Stimulated activated CD4-positive, alpha-beta T cell treated with anti-CD3 and anti-CD28 coated beads, Interleukin-4, amount 100 ng/mL, for 4 hours (primary cell): ENCODE measurements around the gene TPO.
"Not testable (repeated sequence)": the region's sequence is repeated elsewhere in the genome, so short reads cannot be mapped to it uniquely, and the experiment has no call there.

Experiments used
- DNase-seq, 2 experiments: peaks; one replicate each; pipeline ENCODE4 v3.0.0-alpha.2; 2020

The TPO gene

DNA sequence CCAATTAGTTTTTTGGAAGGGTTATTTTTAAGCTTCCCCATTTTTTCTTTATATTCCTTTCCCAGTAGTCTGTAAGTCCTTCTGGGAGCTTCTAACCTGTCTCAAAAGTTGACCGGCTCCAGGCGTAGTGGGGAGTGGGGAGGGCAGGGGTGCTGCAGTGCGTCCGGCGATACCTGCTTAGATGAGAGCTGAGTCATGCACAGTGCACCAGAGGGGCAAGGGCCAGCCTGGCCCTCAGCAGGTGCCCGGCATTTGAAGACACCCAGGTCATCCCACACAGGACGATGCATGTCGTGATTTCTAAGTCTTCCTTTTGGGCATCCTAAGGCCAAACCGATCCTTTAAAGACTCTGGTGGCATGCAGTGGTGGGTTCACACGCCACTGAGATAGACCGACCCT is 73.4 kb downstream of the TPO start:
- no peak for DNase-seq

DNA sequence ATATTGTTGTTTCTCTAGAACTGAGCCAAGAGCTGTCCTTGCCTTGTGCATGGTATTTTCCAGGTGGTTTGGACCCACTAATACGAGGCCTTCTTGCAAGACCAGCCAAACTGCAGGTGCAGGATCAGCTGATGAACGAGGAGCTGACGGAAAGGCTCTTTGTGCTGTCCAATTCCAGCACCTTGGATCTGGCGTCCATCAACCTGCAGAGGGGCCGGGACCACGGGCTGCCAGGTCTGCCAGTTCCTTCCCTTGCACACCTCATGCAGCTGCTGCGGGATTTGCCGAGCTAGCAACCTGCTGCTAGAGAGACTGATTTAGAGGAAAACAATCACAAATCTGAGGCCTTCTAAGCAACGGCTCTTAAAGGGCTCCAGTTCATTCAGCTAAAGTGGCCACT is 74.5 kb downstream of the TPO start:
- DNase-seq: no peak

DNA sequence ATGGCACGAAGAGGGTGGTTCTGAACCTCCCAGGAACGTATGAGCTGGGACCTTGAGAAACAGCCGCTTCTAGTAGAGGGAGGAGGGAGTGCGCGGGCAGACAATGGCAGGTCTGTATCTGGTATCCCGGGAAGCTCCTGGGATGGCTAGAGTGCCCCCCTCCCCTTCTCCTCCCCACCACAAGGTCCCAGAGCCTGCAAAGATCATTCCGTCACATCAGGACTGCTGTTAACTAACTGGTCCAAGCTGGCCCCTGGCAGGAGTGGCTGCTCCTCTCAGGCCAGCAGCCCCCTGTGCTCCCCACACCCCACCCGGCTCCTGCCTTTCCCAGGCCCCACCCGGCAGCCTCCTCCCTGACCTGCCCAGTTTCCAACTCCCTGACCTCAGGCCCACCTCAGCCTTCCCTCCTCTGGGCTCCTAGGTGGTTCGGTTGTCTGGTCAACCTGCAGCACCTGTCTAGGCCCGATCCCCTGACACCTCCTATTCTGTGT is 75.0 kb downstream of the TPO start:
- DNase-seq: no peak

DNA sequence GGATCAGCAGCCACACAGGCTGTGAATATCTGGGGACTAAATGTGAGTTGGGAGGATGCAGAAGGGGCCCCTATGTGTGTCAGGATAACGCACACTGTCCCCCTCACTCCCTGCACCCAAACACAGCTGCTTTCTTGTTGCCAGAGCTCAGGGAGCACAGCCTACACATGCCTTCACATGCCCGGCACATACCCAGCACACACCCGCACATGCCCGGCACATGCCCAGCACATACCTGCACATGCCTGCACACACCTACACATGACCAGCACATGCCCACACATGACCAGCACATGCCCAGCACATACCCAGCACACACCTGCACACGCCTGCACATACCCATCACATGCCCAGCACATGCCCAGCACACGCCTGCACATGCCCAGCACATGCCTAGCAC is 75.6 kb downstream of the TPO start:
- DNase-seq: no peak

DNA sequence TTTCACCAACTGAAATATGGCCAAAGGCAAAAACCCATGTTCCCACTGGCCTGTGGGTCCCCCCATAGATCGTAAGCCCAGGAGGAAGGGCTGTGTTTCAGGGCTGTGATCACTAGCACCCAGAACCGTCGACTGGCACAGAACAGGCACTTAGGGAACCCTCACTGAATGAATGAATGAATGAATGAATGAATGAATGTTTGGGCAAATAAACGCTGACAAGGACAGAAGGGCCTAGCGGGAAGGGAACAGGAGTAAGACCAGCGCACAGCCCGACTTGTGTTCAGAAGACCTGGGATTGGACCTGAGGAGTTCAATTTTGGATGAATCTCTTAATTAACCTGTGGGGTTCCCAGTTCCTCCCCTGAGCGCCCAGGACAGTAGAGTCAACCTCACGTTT is 76.2 kb downstream of the TPO start:
- DNase-seq: no peak

DNA sequence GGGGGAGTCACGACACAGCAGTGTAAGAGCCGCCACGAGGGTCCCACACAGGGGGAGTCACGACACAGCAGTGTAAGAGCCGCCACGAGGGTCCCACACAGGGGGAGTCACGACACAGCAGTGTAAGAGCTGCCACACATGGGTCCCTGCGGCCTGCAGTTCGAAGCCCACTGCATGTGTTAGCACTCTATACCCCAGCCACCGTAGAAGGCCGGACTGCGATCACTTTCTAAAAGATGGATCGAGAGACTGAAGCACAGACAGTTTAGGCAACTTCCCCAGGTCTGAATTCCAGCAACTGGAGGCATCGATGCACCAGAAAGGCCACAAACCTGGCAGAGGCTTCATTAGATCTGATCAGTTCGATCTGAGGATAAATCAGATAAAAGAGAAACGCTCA is 77.1 kb downstream of the TPO start:
- DNase-seq: not testable (repeated sequence)

DNA sequence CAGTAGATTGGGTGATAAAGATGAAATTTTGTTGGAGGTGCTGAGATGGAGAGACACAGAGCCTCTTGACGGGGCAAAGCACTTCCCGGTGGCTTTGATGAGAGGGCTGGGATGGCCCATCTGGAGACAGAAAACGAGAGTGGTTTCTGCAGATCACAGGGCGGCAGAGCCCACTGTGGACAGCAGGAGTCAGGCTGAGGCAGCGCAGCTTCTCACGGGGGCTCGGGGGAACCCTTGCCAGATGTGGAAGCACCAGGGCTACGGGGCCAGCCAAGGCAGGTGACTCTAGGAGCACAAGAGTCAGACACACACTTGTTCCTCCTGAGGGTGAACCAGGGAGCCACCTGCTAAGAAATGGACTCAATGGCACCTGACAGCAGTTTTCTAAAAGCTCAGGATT is 78.5 kb downstream of the TPO start:
- no peak for DNase-seq

DNA sequence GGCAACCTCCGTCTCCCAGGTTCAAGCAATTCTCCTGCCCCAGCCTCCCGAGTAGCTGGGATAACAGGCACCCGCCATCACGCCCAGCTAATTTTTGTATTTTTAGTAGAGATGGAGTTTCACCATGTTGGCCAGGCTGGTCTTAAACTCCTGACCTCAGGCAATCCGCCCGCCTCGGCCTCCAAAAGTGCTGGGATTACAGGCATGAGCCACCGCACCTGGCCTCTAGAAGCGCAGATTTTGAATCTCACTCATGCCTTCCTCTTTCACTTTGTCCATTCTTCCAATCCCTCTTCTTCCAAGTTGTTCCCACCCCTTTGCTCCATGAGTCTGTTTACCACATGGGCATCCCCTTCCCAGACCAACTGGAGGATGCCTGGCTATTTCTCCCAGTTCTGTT is 79.0 kb downstream of the TPO start:
- not testable (repeated sequence) for DNase-seq

DNA sequence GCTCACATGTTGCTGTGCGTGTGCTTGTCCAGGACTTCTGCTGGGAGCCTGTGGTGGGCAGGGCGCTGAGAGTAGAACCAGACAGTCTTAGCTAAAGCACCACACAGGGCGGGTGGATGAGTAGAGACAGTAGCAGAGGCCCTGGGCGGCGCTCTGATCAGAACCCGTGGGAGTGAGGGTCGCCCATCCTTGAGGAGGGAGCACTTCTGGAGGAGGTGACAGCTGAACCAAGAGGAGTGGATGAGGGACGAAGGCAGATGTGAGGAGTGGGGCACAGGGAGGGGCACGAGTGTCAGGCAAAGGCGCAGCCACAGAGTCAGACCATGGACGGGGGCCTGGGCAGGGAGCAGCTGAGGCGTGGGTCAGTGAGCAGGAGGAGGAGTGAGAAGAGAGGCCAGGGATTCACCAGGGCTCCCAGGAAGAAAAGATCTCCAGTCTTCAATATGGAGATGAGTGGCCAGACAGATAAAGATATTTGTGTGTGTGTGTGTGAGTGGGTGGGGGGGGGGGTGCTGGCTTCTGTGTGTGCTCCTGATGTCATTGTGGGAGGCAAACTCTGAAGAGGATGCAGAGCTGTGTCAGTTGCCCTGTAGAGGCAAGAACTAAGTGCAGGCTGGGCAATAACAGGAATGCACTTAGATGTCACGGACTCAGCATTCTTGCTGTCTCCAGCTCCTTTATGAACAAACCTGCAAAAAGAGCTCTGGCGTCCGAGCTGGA is 79.6 kb downstream of the TPO start:
- no peak for DNase-seq

DNA sequence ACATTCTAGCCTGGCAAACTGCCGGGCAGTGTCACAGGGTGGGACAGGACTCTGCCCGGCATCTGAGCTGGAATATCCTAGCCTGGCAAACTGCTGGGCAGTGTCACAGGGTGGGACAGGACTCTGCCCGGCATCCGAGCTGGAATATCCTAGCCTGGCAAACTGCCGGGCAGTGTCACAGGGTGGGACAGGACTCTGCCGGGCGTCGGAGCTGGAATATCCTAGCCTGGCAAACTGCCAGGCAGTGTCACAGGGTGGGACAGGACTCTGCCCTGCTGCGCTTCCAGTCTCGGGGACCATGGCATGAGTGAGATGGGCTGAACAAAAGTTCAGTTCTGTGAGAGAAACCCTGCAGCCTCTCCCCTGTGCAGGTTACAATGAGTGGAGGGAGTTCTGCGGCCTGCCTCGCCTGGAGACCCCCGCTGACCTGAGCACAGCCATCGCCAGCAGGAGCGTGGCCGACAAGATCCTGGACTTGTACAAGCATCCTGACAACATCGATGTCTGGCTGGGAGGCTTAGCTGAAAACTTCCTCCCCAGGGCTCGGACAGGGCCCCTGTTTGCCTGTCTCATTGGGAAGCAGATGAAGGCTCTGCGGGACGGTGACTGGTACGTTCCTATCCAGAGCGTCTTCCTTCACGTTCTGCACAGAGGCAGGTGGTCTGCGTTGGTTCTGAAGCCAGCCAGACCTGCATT is 80.3 kb downstream of the TPO start:
- DNase-seq: no peak

DNA sequence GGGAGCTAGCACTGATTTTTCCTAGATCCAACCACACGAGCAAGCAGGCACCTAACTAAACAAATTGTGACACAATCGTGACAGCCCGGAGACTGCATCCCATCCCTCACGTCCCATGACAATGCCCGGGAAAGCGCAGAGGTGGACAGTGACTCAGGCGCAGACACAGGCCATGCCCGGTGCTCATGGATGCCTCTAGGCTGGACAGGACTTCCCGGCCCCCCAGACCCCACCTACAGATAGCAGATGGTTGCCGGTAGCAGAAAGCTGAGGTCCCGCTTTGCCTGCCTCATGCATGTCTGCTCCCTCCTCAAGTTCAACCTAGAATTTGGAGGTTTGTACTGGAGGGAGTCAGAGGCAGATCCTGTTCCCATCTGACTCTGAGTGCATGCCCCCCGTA is 81.0 kb downstream of the TPO start:
- no peak for DNase-seq

DNA sequence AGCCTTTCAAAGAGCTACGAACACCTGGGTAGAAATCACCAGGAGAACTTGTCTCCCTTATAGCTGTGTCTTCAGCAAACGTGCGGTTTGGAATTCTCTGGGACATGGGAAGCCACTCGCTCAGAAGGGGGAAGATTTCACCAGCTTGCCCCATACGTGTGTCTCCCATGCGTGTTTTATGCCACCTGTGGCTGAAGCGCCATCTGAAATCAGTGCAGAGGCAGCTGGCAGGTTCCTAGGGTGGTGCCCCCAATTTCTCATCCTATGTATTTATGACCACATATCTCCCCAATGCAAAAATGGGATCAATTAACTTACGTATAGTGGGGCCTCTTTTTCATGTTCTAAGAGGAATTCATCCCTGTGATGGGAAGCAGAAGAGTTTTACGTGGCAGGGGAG is 81.6 kb downstream of the TPO start:
- no peak for DNase-seq

DNA sequence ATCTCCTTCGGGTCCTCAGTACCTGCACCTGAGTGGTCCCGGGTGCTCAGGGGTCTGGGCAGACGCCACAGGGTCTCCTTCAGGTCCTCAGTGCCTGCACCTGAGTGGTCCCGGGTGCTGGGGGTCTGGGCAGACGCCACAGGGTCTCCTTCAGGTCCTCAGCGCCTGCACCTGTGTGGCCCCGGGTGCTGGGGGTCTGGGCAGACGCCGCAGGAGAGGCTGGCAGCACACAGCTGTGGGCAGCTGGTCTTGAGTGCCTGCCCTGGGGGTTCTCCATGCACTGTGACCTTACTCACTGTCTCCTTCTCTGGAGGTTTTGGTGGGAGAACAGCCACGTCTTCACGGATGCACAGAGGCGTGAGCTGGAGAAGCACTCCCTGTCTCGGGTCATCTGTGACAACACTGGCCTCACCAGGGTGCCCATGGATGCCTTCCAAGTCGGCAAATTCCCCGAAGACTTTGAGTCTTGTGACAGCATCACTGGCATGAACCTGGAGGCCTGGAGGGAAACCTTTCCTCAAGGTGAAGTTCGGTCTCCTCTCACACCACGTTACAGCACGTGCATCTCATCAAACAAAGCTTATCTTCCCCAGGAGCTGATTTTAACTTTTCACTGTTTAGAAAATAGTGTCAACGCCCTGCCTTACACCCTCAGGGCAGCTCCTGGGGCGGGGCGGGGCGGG is 82.6 kb downstream of the TPO start:
- no peak for DNase-seq

DNA sequence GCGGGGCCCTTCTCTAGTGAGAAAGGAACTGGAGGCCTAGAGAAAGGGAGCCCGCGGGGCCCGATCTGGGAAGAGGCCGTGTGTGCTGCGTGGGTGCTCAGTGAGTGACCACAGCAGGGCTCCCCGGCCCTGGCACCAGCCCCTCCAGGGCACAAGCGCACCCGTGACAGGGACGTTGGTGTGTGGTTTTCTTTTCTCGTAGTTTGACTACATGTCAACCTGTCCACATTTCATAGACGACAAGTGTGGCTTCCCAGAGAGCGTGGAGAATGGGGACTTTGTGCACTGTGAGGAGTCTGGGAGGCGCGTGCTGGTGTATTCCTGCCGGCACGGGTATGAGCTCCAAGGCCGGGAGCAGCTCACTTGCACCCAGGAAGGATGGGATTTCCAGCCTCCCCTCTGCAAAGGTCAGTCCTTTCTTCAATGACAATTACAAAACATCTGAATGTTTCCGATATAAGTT is 83.1 kb downstream of the TPO start:
- DNase-seq: no peak

DNA sequence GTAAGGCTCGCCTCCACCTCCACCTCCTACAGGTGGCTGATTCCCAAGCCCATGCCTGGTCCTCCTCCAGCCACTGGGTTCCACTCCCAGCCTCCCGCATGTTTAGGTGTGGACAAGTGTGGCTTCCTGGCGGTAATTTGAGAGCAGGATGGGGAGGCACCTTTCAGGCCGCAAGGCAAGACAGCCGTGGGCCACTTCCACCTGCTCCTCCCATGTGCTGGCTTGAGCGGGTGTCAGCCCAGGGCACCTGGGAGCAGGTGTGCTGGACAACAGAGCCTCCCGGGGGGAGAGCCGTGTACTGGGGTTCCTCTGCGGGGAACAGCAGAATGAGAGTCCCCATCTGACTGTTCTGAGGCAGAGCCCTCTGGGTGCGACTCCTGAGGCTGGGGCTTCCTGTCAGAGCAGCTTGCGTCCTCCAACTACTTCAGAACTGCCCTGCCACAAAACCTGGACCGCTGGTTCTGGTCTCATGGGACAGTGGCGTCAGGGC is 83.9 kb downstream of the TPO start:
- no peak for DNase-seq

DNA sequence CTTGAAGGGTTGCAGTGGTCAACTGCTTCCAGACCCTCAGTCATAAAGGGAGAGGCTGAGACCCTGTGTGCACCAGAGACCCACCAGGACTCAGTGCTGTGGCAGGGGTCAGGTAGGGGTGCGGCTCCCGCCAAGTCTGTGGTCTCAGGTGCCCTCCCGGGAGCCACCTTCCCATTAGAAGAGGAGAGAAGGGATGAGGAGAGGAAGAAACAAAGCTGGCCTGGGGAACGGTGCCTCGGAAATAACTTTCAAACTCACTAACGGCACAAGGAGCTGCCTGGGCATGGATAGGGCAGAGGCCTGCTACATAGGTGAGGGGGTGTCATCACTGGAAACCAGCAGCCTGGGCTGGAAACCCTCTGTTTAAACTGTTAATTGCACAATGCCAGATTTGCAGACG is 84.9 kb downstream of the TPO start:
- no peak for DNase-seq

DNA sequence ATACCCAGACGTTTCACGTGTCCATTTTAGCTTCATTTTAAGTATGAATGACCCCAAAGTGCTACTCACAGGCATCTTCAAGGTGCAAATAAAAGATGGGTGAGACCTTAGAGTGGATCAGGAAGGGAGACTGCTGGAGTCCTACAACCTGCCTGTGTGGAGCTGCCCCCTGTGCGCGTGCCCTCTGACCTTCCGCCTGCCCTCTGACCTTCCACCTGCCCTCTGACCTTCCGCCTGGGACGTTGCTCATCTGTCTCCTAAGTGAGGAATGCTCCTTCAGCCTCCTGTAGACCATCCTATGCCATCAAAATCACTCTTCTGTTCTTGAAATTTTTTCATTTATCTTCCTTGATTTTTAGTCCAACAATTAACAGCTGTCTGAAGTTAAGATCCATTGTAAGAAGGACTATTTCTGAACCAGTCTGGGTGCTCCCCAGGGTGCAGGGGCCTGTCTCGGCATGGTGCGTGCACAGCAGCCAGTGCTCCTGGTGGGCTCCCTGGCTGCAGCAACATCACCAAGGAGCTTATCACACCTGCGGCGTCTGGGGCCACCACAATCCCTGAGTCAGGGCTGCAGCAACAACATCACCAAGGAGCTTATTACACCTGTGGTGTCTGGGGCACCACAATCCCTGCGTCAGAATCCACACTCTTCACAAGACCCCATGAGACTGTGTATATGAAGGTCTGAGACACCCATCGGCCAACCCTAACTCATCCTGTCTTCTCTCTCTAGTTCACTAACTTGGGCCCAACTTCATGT is 86.0 kb downstream of the TPO start:
- DNase-seq: no peak

DNA sequence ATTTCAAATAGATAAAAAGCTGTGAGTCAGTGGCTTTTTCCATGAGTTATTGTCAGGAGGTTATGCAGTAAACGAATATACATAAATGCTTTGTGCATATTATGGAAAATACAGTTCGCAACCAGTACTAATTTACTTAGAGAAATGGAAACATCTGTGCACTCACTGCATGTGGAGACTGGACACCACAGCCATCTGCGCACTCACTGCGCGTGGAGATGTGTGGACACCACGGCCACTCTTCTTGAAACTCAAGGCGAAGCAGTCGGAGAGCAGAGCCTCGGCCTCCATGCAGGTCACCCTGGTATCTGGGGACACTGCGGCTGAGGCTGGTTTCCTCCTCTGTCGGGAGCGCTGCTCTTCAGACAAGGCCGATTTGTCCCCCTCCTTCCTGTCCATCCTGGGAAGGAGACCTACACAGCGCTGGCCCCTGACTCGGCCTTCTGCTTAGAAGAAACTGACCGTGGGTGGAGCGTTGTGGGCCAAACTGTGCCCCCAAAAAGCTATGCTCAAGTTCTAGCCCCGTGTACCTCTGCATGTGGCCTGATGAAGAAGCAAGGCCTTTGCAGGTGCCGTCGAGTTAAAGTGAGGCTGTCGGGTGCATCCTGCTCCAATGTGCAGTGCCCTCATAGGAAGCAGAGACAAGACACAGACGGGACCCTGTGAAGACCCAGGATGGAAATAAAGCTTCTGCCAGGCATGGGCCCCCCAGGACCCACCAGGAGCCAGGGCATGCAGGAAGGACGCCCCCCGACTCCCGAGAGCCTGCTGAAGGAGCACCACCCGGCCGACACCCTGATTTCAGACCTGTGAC is 88.0 kb downstream of the TPO start:
- no peak for DNase-seq

DNA sequence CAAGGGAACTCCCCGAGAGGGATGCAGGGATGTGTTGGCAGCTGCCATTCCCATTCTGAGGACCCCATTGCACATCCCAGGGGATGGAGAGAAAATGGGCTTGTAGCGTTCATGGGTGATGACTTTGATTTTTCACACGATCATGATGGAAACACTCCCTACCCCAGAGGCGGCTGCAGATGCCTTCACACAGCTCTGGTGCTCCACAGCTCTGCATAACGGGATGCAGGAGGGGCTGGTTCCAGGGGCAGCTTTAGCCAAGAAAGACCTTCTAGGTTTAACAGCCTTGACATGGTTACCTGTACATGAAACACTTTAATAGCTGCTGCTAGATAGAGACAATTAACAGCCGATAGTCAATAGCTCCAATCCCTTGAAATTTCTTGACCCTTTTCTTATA is 88.7 kb downstream of the TPO start:
- DNase-seq: no peak

DNA sequence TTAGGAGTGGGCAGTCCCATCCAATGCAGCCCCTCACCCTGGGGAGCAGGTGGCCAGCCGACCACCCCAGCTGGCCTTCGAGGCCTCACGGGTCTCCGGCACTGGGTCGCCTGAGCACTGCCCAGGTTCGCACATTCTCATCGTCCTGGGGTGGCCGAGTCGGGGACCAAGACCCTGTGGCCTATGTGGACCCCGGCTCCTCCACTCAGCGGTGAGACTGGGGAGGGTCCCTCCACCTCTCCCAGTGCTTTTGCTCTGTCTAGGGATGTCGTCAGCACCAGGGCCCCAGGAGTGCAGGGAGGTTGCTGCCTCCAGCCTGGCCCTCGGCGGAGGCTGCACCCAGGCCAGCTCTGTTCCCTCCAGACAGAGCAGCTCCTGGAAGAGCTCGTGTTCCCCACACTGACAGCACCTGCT is 89.6 kb downstream of the TPO start:
- no peak for DNase-seq

DNA sequence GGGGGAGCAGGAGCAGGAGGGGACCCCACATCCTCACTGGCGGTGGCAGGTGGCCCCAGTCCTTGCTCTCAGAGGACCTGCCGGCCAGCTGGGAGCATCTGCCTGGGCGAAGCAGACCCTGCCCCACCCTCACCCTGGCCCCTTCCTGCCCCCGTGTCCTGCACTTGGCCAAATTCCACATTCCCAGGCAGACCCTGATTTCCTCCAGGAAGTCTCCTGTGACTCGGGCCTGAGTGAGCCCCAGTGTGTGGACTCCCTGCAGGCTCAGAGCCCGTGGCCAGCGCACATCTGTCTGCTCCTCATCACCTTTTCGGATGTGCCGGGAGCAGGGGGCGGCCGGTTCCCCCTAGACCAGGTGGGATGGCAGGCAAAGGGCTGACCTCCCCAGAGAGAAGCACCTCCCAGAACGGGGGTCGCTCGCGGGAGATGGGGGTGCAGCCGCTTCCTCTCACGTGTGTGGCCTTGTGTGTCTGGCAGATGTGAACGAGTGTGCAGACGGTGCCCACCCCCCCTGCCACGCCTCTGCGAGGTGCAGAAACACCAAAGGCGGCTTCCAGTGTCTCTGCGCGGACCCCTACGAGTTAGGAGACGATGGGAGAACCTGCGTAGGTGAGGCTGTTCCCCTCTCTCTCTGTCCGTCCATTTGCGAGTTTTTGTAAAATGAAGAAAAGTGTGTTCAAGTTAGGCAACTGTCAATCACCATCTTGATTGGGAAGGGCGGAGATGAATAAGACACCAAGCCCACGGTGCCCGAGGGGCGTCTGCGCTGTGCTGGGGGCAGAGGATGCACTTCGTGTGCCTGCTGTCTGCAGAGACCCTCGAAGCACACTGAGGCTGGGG is 90.4 kb downstream of the TPO start:
- no peak for DNase-seq
